ENCODE measurements around the gene TNN.
"Not testable (repeated sequence)": the region's sequence is repeated elsewhere in the genome, so short reads cannot be mapped to it uniquely, and the experiment has no call there.

TNN gene

DNA sequence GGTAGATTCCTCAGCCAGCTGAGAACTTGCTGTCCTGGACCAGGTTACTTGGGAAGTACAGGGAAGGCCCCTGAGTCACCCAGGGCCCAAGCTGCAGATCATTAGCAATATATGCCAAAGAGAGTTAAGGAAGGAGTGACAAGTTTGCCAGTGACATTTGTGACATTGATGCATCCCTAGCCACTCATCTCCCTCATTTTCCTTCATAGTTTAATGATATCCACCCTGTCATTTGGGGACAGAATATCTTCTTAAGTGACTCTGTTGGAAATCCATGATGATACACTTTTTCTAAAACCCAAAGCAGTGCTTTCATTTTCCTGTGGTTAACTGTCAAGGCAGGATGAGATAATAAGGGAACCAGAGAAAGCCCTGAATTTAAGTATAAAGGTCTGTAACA, 3.2 kb downstream of the TNN start:
- no peak for DNase-seq (ENCODE audit: low read depth)

DNA sequence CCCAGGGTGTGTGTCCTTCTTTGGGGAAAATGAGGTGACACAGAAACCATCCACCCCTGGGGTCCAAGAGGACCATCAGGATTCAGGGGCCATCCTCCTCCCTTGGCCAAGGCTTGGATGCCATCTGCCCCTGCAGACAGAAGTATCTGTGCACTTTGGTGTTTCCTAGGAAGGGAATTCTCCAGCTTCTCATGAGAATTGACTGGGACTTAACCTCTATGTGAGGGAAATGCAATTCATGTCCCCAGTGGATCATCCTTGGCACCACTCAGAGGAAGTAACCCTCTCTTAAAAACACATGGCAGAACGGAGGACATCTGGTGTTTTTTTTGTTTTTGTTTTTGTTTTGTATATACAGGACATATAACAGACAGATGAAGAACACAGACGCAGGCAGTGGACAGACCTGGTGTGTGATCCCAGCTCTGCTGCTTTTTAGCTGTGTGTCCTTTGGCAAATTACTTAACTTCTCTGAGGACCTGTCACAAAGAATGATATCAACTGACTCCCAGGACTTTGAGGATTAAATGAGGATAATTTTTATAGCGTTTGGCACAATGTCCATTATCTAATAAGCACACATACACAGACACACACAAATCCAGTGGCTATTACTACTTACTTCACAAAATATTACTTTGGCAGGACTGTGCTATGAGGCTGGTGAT, 3.8 kb downstream of the TNN start:
- no peak for DNase-seq (ENCODE audit: low read depth)

DNA sequence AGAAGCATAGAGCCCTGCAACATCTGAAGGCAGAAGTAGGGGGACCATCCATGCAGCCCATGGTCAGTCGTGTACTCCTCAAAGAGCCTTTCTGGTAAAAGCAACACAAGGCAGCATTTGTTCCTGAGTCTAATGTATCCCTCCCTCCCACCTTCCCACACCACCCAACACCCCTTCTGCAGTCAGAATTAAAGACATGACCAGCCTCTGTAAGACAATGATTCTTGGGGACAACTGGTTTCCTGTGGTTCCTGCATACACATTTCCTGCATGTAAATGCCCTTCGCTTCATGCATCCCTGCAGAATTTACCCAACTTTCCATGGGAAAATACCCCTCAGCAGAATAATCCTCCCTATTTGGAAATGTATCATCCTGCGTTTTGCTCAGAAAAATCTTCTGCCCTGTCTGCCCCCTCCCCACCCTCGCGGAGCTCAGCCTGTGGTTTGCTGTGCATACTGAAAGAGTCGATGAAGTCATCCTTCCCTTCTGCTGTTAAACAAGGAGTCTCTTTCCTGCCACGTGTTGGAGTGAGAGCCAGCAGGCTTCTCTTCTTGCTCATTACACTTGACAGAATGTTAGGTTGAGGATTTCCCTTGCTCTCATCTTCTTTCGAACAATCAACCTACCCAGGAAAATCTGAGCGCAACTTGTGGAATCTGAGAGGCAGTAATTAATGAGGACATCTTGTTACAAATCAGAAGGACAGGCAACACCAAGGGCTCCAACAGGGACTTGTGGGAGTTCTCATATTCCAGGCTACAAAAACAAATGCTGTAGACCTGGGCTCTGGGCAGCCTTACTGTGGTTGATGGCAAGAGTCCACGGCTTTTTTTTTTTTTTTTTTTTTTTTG, 4.7 kb downstream of the TNN start:
- DNase-seq (ENCODE audit: low read depth): no peak

DNA sequence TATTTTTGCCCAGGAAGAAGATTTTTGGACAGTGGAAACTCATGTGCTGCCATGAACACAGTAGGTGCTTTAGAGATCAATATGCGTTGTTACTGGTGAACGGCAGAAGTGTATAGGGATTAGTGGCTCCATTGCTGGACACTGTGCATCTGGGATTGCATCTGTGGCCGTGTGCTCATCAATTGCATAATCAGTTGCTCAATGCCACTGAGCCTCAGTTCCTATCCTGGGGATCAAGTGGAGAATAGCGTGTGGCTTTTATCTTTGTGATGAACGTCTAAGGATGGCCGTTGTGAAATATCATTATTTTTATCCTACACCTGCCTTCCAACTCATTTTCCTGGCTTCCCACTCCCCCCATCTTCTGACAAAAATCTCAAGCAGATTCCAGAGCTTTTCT, 5.4 kb downstream of the TNN start:
- DNase-seq (ENCODE audit: low read depth): no peak

DNA sequence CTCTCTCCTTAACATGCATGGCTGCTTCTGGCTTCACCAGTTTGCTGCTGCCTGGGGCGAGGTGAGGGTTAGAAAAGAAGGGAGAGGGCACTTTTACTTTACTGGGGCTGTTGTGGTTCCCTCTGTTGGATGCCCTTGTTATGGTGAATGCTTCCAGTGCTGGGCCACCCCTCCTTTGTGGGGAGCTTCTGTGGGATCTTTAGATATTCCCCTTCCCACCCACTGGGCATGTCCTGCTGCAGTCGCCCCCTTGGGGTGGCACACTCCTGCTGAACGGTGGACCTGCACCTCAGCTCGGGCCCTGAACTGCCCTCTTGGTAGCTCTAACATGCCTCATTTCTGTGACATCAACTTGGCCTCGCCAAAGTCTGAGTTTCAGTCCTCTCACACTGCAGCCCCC, 6.0 kb downstream of the TNN start:
- no peak for DNase-seq (ENCODE audit: low read depth)

DNA sequence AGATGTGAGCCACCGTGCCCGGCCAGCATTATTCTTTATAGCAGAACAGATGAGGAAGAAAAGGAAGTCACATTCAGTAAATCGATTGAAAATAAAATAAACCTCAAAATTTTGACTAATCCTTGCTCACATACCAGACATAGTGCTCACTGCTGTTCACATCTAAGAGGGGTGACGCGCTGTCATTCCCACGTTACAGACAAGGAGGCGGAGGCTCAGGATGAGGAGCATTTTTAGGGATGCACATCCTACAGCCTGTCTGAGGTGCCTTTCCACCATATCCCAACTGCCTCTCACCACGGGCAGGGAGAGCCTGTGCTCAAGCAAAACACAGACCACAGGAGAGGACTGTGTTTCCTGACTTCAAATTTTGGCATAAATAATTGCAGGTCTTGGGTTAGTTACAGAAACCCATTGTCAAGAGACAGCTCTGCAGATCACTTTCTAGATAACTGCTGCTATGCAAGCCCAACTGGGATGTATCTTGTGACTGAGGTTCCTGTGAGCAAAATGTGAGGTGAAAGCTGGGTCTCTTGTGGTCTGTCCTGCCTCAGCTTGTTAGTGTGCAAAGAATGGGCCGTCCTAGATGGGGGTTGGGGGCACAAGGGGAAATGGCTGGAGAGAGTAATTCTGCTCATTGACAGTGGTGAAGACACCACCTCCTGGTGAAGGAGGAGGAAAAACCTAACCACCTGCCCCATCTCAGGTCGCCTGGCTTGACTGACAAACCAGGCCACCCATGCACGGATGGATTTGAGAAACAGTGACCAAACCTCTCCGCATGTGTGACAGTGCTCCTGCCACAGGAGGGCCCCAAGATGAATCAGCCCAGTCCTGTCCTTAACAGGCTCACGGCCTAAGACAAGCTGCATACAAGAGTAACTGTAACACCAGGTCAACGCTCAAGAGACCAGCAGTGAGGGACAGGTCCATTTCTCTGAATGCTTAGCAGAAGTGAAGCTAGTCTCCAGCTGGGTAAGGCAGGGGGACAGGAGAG, 8.2 kb downstream of the TNN start:
- no peak for DNase-seq (ENCODE audit: low read depth)

DNA sequence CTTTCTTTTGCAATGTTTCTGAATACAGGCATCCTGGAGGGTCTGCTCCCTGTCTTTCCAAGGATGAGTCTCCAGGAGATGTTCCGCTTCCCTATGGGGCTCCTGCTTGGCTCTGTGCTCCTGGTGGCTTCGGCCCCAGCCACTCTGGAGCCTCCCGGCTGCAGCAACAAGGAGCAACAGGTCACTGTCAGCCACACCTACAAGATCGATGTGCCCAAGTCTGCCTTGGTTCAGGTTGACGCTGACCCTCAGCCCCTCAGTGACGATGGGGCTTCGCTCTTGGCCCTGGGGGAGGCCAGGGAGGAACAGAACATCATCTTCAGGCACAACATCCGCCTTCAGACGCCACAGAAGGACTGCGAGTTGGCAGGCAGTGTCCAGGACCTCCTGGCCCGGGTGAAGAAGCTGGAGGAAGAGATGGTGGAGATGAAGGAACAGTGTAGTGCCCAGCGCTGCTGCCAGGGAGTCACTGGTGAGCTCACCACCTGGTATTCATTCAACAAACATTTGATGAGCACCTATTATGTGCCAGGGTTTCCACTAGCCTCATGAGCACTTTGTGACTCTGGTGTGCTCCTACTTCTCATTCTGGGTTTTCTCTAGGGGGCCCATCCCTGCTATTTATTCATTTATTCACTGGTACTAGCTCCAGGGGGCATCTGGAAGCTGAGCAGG, 9.9 kb downstream of the TNN start:
- no peak for DNase-seq (ENCODE audit: low read depth)

DNA sequence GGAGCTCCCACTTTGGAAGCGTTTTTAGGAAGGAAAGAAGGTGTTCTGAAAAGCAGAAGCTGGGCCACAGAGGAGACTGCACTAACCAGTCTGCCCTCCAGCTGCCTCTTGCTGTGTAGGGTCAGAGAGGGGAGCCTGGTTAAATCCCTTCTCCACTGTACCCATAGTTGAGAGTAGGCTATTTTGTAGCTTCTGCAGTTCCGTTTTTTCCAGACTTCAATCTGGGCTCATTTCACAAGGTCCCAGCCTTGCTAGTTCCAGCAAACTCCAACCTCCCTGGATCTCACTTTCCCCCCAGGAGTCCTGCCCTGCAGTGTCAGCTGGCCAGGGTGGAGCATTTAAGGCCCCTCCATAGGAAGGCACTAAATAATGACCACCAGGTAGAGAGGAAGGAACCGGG, 11.0 kb downstream of the TNN start:
- no peak for DNase-seq (ENCODE audit: low read depth)

DNA sequence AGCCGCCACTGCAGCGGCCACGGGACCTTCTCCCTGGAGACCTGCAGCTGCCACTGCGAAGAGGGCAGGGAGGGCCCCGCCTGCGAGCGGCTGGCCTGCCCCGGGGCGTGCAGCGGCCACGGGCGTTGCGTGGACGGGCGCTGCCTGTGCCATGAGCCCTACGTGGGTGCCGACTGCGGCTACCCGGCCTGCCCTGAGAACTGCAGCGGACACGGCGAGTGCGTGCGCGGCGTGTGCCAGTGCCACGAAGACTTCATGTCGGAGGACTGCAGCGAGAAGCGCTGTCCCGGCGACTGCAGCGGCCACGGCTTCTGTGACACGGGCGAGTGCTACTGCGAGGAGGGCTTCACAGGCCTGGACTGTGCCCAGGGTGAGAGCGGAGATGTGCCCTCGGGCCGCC, 11.7 kb downstream of the TNN start:
- no peak for DNase-seq (ENCODE audit: low read depth)

DNA sequence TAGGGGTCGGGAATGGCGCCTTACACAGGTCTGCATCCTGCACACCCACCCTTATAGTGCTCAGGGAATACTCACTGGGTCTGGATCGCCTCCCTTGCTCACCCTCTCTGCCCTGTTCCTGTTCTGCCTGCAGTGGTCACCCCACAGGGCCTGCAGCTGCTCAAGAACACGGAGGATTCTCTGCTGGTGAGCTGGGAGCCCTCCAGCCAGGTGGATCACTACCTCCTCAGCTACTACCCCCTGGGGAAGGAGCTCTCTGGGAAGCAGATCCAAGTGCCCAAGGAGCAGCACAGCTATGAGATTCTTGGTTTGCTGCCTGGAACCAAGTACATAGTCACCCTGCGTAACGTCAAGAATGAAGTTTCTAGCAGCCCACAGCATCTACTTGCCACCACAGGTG, 12.4 kb downstream of the TNN start:
- DNase-seq (ENCODE audit: low read depth): no peak

DNA sequence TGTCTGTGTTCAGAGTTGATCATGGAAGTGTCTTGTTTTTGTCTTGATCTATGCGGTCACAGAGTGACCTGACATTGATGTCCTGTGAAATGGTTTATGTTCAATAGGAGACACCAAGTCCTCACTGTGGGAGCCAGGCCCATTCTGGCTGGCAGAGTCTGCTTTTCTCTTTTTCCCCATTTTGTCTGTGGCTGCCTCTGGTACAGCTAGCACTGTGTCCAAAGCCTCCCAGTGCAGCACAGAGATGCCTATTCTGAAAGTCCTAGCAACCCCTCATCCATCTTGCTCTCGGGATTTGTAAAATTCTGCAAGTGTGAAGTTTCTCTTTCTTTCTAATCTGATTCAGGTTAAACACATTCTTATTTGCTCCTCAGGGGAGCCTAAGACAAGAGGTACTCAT, 14.3 kb downstream of the TNN start:
- no peak for DNase-seq (ENCODE audit: low read depth)

DNA sequence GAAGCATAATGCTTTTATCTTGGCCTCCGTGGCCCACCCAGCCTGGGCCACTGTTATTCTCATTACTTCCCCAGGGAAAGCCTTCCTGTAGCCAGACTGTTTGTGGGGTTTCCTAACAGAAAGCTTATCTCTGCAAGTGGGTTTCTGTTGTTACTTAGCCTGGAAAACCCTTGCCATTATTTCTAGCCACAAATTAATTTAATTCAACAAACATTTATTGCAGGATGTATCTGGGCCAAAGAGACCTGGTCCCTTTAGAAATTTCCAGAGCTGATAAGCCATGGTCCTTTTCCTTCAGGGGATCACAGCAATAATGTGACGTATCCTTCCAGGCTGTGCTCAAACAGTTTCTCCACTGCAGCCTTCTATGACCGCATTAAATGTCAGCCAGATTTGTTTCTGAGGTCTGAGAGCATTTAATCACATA, 20.9 kb downstream of the TNN start:
- DNase-seq (ENCODE audit: low read depth): no peak

DNA sequence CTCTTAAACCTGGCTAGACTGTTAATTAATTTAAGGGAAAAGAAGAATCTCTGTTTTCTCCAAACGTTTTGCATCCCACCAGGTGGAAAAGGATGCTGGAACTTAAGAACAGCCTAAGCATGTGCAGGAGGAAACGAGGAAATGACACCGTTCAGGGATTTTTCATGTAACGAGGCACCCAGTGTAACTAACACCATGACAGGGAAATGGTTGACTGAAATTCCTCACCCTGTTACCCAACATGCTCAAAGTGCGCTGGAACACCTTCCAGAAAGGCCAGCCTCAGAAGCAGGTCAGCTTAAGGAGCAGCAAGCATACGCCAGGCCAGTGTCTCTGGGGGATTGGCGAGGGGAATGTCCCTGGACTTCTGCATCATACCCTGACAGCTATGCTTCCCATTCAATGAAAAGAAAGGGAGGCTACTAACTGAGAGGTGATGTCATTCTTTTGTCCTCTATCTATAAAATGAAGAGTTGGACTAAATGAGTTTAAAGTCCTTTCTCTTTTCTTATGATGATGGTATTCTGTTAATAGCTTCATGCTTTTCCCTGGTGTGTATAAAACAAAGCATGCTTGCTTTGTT, 21.6 kb downstream of the TNN start:
- DNase-seq (ENCODE audit: low read depth): no peak

DNA sequence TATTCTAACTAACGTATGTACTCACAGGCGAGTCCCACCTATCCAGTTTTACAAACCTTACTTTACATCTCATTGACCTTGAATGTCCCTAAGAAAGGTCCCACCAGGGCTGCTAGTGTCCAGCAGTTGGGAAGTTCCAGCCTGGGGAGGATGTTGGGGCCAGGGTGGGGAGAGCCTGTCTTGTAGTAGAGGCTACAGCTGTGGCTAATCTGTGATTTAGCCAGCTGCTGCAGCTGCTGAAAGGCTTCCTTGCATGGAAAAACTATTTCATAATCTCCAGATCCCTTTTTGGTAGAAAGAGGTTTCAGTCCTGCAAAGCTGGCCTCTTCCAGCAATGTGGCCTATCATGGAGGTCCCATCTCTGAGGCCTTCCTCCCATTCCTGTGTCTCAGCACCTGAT, 23.1 kb downstream of the TNN start:
- DNase-seq (ENCODE audit: low read depth): no peak

DNA sequence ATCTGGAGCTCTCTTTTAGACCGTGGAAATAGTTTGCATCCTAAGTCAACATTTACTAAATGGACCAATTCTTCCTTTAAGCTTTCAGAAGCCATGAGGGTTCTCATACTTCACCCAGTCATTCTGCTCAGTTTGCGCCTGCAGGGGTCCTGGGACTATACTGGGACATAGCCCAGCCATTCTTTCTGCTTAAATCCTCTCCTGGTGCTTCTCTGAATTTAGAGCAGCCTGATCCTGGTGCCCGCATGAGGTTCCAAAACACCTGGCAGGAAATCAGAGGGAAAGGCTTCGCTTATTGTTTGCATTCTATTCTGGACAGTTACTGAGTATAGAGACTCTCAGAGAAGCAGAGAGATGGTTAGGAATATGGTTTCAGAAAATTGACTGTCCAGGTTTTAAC, 27.0 kb downstream of the TNN start:
- DNase-seq (ENCODE audit: low read depth): no peak

DNA sequence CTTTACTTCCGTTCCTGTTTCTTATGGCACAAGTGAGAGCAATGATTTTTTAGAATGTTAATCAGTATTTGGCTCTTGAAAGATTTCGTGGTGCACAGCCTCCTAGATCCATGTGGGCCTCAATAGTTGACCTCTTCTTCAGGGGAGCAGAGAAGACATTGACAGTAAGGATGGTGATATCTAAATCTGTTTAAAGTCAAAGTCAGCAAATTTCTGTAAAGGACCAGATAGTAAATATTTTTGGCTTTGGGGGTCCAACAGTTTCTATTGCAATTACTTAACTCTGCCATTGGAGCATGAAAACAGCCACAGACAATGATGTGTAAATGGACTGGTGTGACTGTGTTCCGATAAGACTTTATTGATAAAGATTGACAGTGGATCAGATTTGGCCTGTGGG, 27.4 kb downstream of the TNN start:
- no peak for DNase-seq (ENCODE audit: low read depth)

DNA sequence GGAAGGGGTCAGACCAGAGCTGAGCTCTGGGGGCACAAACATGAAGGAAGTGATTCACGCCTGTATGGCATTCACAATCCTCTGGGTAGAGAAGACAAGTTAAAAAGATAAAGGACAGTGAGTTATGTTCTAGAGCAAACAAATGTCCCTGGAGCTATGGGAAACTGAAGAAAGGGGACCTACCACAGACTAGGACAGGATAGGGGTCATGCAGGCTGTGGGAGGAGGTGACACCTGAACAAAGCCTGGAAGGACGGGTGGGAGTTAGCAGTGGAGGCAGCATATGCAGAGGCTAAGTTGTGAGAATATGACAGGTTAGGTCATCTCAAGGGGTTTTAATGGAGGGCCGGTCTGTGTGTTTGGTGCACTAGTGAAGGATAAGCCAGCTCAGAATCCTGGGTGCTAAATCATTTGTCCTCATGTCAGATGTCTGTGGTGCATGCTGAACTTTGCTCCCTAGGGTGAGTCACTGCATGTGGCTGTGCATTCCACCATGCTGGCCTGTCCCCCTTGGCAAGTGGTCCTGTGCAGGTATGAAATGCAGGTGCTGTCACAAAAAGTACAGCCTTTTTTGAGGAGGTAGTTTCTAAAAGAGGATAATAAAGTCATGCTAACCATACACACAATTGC, 28.5 kb downstream of the TNN start:
- no peak for DNase-seq (ENCODE audit: low read depth)

DNA sequence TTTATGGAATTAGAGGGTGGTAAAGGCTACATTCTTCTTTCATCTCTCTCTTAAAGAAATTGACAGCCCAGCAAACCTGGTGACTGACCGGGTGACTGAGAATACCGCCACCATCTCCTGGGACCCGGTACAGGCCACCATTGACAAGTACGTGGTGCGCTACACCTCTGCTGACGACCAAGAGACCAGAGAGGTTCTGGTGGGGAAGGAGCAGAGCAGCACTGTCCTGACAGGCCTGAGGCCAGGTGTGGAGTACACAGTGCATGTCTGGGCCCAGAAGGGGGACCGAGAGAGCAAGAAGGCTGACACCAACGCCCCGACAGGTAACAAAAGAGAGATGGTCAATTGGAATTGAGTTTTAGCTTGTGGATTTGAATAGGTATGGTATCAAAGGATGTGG, 29.7 kb downstream of the TNN start:
- no peak for DNase-seq (ENCODE audit: low read depth)

DNA sequence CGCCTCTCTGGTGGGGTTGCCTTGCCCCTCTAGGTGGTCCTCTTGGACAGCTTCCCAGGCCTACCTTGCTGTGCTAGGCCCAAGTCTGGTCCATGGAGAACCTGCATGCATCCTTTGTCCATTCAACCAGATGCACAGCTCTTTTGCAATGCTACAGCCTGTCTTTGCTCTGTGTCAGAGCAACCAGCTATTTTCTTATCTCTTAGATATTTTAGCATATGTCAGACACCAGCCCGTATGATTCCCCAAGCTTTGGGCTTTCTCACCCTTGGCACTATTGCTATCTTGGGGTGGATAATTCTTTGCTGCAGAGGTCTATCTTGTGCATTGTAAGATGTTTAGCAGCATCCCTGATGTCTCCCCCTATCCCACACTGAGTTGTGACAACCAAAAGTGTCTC, 32.3 kb downstream of the TNN start:
- DNase-seq (ENCODE audit: low read depth): no peak

DNA sequence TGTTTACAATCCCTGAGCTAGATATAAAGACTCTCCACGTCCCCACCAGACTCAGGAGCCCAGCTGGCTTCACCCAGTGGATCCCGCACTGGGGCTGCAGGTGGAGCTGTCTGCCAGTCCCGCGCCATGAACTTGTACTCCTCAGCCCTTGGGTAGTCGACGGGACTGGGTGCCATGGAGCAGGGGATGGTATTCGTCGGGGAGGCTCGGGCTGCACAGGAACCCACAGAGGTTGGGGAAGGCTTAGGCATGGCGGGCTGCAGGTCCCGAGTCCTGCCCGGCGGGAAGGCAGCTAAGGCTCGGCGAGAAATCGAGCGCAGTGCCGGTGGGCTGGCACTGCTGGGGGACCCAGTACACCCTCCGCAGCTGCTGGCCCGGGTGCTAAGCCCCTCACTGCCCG, 34.5 kb downstream of the TNN start:
- not testable (repeated sequence) for DNase-seq (ENCODE audit: low read depth)

DNA sequence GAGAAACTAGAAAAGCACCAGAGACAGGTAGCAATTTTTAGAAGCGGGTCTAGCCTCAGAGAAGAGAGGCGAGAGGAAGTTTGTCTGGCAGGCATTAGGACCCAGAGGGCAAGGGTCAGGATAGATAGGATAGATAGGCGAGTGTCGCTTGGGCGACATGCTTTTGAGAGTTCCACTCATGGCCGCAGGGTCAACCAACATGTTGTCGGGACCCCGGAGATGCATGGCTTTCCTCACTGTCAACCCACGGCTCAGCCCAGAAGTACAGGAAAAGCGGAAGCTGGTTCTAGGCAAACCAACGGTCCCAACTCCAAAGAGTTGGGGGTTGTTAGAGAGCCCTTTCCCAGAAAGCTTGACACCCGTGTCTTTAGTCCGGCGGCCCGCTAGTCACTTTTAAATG, 38.9 kb downstream of the TNN start:
- not testable (repeated sequence) for DNase-seq (ENCODE audit: low read depth)

Measured in activated T-helper 9 cell treated with anti-CD3 and anti-CD28 coated beads, Interleukin-2, amount 50 U/mL, for 16 hours (primary cell).